ENCODE data around the gene NTN1.

GRCh38 chr17:9036336-9036735 lies 15.0 kb downstream of the NTN1 start:
- TF ChIP-seq CTCF (IDR thresholded peaks at IDR 0.05) = no peak
- TF ChIP-seq POLR2AphosphoS5 (IDR thresholded peaks at IDR 0.05) = no peak

Data from breast epithelium (tissue), 3 donors.